ENCODE data around the gene CYB561. TPM values are rescaled to one million over a fixed set of nuclear protein-coding genes. Genes with fewer than 3 reads are reported as not detected.

The CYB561 gene
- total and polyA plus RNA-seq, 9 of the 15 experiments (the other 6 are each of a cell fraction or from before 2014, with no cell fraction given) = 4.0 to 30.8 (median 17.4) TPM

DNA sequence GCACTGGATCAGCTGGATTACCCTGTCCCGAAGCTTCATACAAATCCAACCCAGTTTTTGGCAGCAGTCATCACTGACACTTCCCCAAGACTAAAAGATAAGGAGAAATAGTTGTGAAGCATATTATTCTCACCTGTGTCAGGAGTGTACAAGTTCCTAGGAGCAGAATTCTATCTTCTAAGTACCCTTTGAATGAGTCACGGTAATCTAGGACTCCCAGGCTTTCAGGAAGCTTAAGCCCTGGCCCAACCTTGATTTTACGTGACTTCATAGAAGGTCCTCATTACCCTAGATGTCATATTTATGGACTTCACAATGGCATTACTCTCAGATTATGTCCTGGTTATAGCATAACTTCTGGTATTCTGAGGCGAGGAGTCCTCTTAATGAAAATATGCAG is 31.9 kb downstream of the CYB561 start (continued):
- TF ChIP-seq TFAP4 (CRISPR knock-in tag; IDR thresholded peaks at IDR 0.05; ENCODE audit: borderline replicate concordance) (no peak), ARID2 (IDR thresholded peaks at IDR 0.05) (no peak), GTF2B (IDR thresholded peaks at IDR 0.05; ENCODE audit: extremely low read depth, insufficient read length) (no peak), EP300 (IDR thresholded peaks at IDR 0.05; ENCODE audit: low read length) (peak; percentile 44; the same call in 1 of the 2 replicates), CCAR2 (IDR thresholded peaks at IDR 0.05; ENCODE audit: low read depth, low read length) (no peak), MAFK (IDR thresholded peaks at IDR 0.05; ENCODE audit: low read length) (no peak), TCF3 (CRISPR knock-in tag; IDR thresholded peaks at IDR 0.05) (peak; percentile 78)
- TF ChIP-seq, protein P1, sequence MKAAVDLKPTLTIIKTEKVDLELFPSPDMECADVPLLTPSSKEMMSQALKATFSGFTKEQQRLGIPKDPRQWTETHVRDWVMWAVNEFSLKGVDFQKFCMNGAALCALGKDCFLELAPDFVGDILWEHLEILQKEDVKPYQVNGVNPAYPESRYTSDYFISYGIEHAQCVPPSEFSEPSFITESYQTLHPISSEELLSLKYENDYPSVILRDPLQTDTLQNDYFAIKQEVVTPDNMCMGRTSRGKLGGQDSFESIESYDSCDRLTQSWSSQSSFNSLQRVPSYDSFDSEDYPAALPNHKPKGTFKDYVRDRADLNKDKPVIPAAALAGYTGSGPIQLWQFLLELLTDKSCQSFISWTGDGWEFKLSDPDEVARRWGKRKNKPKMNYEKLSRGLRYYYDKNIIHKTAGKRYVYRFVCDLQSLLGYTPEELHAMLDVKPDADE (conservative IDR thresholded peaks at IDR 0.05; ENCODE audit: control insufficient read depth, low read depth, low read length) = no peak
- TF ChIP-seq, protein P2, sequence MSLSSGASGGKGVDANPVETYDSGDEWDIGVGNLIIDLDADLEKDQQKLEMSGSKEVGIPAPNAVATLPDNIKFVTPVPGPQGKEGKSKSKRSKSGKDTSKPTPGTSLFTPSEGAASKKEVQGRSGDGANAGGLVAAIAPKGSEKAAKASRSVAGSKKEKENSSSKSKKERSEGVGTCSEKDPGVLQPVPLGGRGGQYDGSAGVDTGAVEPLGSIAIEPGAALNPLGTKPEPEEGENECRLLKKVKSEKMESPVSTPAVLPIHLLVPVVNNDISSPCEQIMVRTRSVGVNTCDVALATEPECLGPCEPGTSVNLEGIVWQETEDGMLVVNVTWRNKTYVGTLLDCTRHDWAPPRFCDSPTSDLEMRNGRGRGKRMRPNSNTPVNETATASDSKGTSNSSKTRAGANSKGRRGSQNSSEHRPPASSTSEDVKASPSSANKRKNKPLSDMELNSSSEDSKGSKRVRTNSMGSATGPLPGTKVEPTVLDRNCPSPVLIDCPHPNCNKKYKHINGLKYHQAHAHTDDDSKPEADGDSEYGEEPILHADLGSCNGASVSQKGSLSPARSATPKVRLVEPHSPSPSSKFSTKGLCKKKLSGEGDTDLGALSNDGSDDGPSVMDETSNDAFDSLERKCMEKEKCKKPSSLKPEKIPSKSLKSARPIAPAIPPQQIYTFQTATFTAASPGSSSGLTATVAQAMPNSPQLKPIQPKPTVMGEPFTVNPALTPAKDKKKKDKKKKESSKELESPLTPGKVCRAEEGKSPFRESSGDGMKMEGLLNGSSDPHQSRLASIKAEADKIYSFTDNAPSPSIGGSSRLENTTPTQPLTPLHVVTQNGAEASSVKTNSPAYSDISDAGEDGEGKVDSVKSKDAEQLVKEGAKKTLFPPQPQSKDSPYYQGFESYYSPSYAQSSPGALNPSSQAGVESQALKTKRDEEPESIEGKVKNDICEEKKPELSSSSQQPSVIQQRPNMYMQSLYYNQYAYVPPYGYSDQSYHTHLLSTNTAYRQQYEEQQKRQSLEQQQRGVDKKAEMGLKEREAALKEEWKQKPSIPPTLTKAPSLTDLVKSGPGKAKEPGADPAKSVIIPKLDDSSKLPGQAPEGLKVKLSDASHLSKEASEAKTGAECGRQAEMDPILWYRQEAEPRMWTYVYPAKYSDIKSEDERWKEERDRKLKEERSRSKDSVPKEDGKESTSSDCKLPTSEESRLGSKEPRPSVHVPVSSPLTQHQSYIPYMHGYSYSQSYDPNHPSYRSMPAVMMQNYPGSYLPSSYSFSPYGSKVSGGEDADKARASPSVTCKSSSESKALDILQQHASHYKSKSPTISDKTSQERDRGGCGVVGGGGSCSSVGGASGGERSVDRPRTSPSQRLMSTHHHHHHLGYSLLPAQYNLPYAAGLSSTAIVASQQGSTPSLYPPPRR (CRISPR knock-in tag; IDR thresholded peaks at IDR 0.05; ENCODE audit: borderline replicate concordance) = no peak
- TF ChIP-seq, protein P3, sequence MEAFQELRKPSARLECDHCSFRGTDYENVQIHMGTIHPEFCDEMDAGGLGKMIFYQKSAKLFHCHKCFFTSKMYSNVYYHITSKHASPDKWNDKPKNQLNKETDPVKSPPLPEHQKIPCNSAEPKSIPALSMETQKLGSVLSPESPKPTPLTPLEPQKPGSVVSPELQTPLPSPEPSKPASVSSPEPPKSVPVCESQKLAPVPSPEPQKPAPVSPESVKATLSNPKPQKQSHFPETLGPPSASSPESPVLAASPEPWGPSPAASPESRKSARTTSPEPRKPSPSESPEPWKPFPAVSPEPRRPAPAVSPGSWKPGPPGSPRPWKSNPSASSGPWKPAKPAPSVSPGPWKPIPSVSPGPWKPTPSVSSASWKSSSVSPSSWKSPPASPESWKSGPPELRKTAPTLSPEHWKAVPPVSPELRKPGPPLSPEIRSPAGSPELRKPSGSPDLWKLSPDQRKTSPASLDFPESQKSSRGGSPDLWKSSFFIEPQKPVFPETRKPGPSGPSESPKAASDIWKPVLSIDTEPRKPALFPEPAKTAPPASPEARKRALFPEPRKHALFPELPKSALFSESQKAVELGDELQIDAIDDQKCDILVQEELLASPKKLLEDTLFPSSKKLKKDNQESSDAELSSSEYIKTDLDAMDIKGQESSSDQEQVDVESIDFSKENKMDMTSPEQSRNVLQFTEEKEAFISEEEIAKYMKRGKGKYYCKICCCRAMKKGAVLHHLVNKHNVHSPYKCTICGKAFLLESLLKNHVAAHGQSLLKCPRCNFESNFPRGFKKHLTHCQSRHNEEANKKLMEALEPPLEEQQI (IDR thresholded peaks at IDR 0.05) = no peak
- TF ChIP-seq, protein P4, sequence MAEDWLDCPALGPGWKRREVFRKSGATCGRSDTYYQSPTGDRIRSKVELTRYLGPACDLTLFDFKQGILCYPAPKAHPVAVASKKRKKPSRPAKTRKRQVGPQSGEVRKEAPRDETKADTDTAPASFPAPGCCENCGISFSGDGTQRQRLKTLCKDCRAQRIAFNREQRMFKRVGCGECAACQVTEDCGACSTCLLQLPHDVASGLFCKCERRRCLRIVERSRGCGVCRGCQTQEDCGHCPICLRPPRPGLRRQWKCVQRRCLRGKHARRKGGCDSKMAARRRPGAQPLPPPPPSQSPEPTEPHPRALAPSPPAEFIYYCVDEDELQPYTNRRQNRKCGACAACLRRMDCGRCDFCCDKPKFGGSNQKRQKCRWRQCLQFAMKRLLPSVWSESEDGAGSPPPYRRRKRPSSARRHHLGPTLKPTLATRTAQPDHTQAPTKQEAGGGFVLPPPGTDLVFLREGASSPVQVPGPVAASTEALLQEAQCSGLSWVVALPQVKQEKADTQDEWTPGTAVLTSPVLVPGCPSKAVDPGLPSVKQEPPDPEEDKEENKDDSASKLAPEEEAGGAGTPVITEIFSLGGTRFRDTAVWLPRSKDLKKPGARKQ (CRISPR knock-in tag; IDR thresholded peaks at IDR 0.05) = no peak
